ENCODE measurements around the gene OSTC.

OSTC gene

DNA sequence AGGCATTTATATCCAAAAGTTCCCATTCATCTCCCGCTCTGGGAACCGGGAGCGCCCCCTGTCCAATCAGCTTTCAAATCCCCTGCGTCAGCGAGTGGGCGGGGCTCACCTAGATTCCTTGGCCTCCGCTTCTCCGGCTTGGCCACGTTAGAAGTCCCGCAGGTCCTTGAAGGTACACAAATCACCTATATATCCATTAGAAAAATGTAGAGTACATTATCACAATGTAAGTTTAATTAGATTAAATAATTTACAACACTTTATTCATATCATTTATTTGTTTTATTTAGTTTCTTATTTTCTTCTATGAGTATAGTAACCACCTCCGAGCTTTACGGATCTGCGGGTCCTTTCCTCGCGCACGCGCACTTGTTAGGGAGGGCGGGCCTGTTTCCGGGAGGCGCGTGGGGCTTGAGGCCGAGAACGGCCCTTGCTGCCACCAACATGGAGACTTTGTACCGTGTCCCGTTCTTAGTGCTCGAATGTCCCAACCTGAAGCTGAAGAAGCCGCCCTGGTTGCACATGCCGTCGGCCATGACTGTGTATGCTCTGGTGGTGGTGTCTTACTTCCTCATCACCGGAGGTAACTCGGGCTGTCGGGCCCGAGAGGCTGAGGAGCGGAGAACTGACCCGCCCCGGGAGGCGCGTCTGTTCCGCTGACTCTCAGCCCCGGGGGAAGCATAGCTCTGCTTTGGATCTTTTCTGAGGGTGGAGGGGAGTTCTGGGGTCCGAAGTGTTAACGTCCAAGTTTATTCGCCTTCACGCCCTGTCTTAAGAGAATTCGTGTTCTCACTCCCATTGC, at the start of gene OSTC:
Gene OSTC, plus strand, starts transcription at position 388 of the 802 bp plus-strand sequence. Its CDS starts 57 bp downstream, at position 445.
- no peaks in the 10 kb centered on the region for H3K36me3 ChIP-seq (ENCODE audit: control insufficient read depth, insufficient read depth, low read length)
- peak within 1 kb of the TSS; percentile 83 for H3K27ac ChIP-seq (ENCODE audit: low read depth, low read length)
- H3K4me1 ChIP-seq (ENCODE audit: control insufficient read depth, insufficient read depth, low read length) = peaks cover 4% of the 10 kb centered on the region
- peak within 1 kb of the TSS; percentile 95 for H3K9ac ChIP-seq (ENCODE audit: low read length)
- peak within 1 kb of the TSS; percentile 94 for H3K4me3 ChIP-seq (ENCODE audit: low read length)
- H3K27me3 ChIP-seq (ENCODE audit: control insufficient read depth, insufficient read depth, low read length) = no peaks in the 10 kb centered on the region

DNA sequence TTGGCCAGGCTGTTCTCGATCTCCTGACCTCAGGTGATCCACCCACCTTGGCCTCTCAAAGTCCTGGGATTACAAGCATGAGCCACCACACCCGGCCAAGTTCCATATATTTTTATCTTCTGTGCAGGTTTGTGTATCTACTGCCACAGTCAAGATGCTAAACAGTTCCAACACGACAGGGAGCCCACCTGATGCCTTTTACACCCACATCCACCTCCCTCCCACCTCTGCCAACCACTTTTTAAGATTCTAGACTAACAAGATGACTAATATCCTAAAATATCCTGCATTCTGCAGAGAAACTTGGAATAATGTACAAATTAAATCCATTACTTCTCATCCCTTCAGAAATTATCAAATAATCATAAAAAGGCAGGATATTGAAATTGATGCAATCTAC, 49.3 kb upstream of the OSTC start:
- Histone ChIP-seq H3K27ac (ENCODE audit: low read depth, low read length) (no peak overlapping the region), H3K27me3 (ENCODE audit: control insufficient read depth, insufficient read depth, low read length) (no peaks in the 10 kb centered on the region), H3K4me1 (ENCODE audit: control insufficient read depth, insufficient read depth, low read length) (no peaks in the 10 kb centered on the region), H3K36me3 (ENCODE audit: control insufficient read depth, insufficient read depth, low read length) (no peaks in the 10 kb centered on the region), H3K9ac (ENCODE audit: low read length) (no peak overlapping the region), H3K4me3 (ENCODE audit: low read length) (no peak overlapping the region)

DNA sequence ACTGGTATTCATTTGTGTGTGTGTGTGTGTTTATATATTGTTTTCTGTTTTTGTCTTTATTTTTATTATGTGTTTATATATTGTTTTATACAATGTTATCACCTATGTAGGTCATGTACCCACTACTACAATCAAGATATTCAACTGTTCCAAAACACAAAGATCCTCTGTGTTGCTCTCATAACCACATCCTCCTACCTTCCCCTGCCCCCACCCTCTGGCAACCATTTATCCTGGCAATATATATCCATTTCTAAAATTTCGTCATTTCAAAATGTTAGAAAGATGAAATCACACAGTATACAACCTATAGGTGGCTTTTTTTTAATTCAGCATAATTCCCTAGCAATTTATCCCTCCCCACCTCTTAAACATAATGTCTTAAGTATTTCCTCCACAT, 48.9 kb upstream of the OSTC start:
- Histone ChIP-seq H3K9ac (ENCODE audit: low read length) (no peak overlapping the region), H3K36me3 (ENCODE audit: control insufficient read depth, insufficient read depth, low read length) (no peaks in the 10 kb centered on the region), H3K27me3 (ENCODE audit: control insufficient read depth, insufficient read depth, low read length) (no peaks in the 10 kb centered on the region), H3K4me1 (ENCODE audit: control insufficient read depth, insufficient read depth, low read length) (no peaks in the 10 kb centered on the region), H3K4me3 (ENCODE audit: low read length) (no peak overlapping the region), H3K27ac (ENCODE audit: low read depth, low read length) (no peak overlapping the region)

DNA sequence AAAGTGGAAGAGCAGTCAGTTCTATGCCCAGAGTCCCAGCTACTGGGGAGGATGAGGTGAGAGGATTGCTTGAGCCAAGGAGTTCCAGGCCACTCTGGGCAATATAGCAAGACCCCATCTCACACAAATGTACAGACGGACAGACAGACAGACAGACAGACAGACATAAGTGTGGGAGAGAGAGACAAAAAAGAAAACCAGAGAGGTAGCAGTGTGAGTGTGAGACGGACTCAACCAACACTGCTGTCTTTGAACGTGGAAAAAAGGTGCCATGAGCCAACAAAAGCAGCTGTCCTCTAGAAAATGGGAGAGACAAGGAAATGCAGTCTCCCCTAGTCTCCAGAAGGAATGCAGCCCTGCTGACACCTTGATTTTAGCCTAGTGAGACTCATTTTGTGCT, 48.2 kb upstream of the OSTC start:
- no peaks in the 10 kb centered on the region for H3K36me3 ChIP-seq (ENCODE audit: control insufficient read depth, insufficient read depth, low read length)

DNA sequence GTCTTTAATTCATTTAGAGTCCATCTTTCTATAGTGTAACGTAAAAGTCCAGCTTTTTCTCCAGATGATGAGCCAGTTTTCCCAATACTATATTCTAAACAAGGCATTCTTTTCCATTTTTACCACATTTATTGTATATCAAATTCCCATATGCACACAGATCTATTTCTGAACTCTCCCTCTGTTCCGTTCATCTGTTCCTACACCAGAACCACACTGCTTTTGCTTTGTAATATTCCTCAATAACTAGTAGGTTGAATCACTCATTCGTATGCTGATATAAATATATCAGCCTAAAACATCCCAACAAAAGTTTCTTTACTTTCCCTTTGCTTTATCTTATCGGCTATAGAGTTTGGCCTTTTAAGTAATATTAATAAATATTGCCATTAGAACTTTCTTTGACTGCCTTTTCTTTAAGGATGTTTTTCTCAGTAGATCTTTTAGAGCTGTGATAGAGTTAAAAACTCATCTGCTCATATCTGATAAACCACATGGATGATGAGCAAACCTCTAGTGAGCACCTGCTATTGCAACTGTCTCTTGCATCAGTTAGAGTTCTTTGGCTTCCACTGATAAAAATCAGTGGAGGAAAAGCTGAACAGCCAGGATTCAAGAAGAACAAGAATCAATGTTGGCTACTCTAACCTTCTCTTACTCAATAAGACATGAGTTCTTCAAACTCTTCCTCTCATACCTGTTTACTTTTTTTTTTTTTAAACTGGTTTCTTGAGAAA, 43.2 kb upstream of the OSTC start:
- H3K27ac ChIP-seq (ENCODE audit: low read depth, low read length) = no peak overlapping the region

More for the DNA sequence above, 48.2 kb upstream of the OSTC start:
- H3K4me3 ChIP-seq (ENCODE audit: low read length) = no peak overlapping the region
- H3K9ac ChIP-seq (ENCODE audit: low read length) = no peak overlapping the region
- no peak overlapping the region for H3K27ac ChIP-seq (ENCODE audit: low read depth, low read length)
- H3K27me3 ChIP-seq (ENCODE audit: control insufficient read depth, insufficient read depth, low read length) = no peaks in the 10 kb centered on the region
- H3K4me1 ChIP-seq (ENCODE audit: control insufficient read depth, insufficient read depth, low read length) = no peaks in the 10 kb centered on the region

DNA sequence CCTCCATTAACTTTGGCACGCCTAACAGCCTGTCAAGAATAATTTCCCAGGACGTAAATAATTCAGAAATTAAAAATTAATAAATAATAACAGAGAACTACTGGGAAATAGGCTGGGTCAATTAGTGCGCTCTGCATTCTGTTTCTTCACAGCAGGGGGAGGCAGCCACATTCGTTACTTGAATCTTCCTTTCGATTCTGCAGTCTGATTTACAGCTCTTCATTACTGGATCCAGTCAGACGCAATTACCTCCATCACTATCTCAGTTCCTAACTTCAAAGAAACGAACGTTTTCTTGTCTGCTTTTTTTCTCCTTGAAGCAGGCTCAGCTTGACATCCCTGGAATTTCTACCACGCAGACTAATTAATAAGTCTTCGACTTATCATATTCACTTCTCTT, 39.0 kb upstream of the OSTC start:
- Histone ChIP-seq H3K36me3 (ENCODE audit: control insufficient read depth, insufficient read depth, low read length) (no peaks in the 10 kb centered on the region), H3K27ac (ENCODE audit: low read depth, low read length) (no peak overlapping the region), H3K4me3 (ENCODE audit: low read length) (no peak overlapping the region), H3K9ac (ENCODE audit: low read length) (no peak overlapping the region), H3K27me3 (ENCODE audit: control insufficient read depth, insufficient read depth, low read length) (no peaks in the 10 kb centered on the region), H3K4me1 (ENCODE audit: control insufficient read depth, insufficient read depth, low read length) (no peaks in the 10 kb centered on the region)

More for the DNA sequence above, 43.2 kb upstream of the OSTC start:
- Histone ChIP-seq H3K4me3 (ENCODE audit: low read length) (no peak overlapping the region), H3K4me1 (ENCODE audit: control insufficient read depth, insufficient read depth, low read length) (no peaks in the 10 kb centered on the region), H3K27me3 (ENCODE audit: control insufficient read depth, insufficient read depth, low read length) (no peaks in the 10 kb centered on the region), H3K9ac (ENCODE audit: low read length) (no peak overlapping the region), H3K36me3 (ENCODE audit: control insufficient read depth, insufficient read depth, low read length) (no peaks in the 10 kb centered on the region)

DNA sequence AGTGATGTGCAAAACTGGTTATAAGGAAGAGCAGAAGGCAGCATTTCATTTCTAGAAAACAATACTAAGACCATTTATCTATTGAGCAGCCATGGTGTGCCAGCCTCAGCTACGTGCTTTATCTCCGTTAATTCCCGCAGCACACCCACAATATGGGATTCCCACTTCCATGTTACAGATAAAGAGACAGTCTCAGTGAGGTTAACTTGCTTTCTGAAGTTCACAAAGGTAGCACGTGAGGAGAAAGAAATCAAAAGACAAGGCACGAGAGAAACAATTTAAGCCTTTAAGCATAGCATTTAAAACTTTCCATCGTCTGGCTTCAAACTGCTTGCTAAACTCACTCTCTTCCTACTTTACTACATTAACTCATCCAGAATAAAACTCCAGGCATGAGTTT, 38.0 kb upstream of the OSTC start:
- Histone ChIP-seq H3K36me3 (ENCODE audit: control insufficient read depth, insufficient read depth, low read length) (no peaks in the 10 kb centered on the region), H3K4me1 (ENCODE audit: control insufficient read depth, insufficient read depth, low read length) (no peaks in the 10 kb centered on the region), H3K27ac (ENCODE audit: low read depth, low read length) (no peak overlapping the region), H3K27me3 (ENCODE audit: control insufficient read depth, insufficient read depth, low read length) (no peaks in the 10 kb centered on the region), H3K9ac (ENCODE audit: low read length) (no peak overlapping the region), H3K4me3 (ENCODE audit: low read length) (no peak overlapping the region)

DNA sequence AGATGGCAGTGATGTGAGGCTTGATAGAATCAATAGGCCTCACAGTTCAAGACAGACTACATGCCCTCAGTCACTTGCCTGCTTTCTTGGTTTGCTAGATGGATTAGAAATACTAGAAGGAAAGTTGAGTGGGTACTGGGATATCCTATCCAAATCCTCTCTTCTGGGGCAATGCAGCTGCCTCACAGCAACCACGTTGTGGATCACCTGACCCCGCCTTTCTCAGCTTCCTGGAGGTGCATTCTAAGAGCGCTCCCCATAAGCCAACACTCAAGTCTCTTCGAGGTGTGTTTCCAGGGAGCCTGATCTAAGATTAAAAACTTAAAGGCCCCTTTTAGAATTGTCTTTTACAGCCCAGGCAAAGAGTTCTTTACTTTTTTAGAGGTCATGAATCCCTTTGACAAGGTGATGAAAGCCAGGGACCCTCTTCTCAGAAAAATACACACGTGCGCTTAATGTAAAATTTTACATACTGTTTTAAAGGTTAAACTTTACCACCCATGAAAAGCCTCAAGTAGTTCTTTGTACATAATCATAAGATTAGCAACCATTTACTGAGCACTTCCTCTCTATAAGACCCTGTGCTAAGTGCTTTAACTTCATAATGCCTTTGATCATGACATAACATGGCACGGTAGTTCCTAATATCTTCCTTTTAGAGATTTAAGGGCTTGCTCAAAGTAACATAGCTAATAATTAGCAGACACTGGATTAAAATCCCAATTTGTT, 30.9 kb upstream of the OSTC start:
- no peak overlapping the region for H3K9ac ChIP-seq (ENCODE audit: low read length)
- peak overlapping the region; percentile 66 for H3K4me3 ChIP-seq (ENCODE audit: low read length)
- no peaks in the 10 kb centered on the region for H3K27me3 ChIP-seq (ENCODE audit: control insufficient read depth, insufficient read depth, low read length)
- H3K4me1 ChIP-seq (ENCODE audit: control insufficient read depth, insufficient read depth, low read length) = peaks cover 3% of the 10 kb centered on the region
- peaks cover 14% of the 10 kb centered on the region for H3K36me3 ChIP-seq (ENCODE audit: control insufficient read depth, insufficient read depth, low read length)
- H3K27ac ChIP-seq (ENCODE audit: low read depth, low read length) = peak overlapping the region; percentile 67

DNA sequence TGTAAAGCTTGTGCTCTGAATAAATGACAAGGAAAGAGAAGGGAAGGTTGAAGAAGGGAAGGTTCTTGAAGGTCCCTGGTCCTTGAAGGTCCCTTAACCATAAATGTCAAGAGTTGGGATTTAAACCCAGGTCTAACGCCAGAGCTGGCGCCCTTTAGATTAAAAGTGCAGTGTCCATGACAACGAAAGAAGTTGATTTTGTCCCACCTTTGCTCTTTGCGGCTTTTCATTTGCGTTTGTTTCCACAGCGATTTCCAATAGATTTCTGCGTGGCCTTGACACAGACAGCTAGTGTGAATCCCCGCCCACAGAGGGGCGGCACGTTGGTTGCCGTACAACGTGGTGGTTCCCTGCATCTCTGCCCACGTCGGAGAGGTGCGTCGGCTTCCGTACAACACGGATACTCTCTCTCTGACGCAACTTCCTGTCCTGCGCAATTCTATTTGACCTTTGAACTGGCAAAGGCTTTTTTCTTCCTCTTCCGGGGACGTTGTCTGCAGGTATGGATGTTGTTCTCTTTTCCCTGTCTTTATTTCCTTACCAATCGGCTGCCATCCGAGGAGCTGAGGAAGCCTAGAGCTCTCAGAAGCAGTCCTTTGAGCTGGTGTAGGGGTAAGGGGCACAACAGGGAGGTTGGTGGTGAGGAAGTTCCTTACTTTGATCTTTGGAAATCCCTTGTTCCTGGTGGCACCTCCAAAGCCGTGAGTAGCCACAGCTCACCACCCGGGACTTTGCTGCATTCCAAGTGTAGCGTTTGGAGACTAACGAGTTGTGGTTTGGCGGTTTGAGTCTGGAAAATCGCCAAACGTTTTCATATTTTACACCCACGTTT, 30.1 kb upstream of the OSTC start, which contains the start of gene RPL34:
Gene RPL34, plus strand, starts transcription at position 476 of the 832 bp plus-strand sequence. CDS start 1,384 bp downstream, outside the sequence.
- Histone ChIP-seq H3K27ac (ENCODE audit: low read depth, low read length) (peak within 1 kb of the TSS; percentile 87), H3K9ac (ENCODE audit: low read length) (peak within 1 kb of the TSS; percentile 91), H3K4me1 (ENCODE audit: control insufficient read depth, insufficient read depth, low read length) (peaks cover 3% of the 10 kb centered on the region), H3K36me3 (ENCODE audit: control insufficient read depth, insufficient read depth, low read length) (peaks cover 14% of the 10 kb centered on the region), H3K4me3 (ENCODE audit: low read length) (peak within 1 kb of the TSS; percentile 100), H3K27me3 (ENCODE audit: control insufficient read depth, insufficient read depth, low read length) (no peaks in the 10 kb centered on the region)

DNA sequence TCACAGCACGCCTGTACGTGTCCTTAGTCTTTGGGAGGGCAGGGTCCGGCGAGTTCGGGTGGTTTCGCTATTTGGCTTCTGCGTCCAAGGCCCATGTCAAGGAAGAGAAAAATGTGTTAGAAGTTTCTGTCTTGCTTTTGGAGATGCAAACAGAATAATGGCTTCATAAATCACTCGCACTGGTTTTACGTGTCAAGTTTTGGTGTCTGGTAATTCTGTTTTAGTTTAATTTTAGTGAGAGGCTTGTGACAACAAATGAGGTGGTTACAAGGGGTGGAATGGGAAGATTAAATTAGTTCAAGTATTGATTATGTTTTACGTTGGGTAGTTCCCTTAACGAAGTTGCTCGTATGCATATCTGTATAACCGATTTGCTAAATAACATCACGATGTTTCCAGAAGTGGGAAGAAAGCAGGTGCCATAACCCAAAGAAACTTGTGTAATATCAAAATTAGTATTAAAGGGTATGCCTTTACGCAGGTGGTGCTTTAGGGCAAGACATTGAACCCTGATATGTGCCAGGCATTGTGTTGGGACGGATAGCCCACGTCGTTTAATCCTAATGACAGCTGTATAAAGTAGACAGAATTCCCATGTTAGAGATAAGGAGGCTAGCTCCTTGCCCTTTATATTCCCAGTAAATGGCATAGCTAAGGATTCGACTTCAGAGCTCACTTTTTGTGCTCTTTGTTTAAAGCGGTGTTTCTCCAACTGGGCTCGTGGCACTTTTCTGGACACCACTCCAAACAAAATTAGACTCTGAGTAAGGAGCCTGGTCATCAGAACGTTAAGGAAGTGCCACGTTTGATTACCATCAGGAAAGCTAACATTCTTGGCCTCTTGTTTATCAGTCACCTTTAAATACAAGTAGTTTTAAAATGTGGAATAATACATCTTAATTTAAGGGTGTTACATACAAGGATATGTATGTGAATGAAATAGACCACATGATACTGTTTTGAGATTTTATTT, 29.2 kb upstream of the OSTC start:
- Histone ChIP-seq H3K27ac (ENCODE audit: low read depth, low read length) (peak overlapping the region; percentile 87), H3K27me3 (ENCODE audit: control insufficient read depth, insufficient read depth, low read length) (no peaks in the 10 kb centered on the region), H3K4me1 (ENCODE audit: control insufficient read depth, insufficient read depth, low read length) (peaks cover 3% of the 10 kb centered on the region), H3K36me3 (ENCODE audit: control insufficient read depth, insufficient read depth, low read length) (peaks cover 22% of the 10 kb centered on the region), H3K9ac (ENCODE audit: low read length) (peak overlapping the region; percentile 91), H3K4me3 (ENCODE audit: low read length) (peak overlapping the region; percentile 100)

DNA sequence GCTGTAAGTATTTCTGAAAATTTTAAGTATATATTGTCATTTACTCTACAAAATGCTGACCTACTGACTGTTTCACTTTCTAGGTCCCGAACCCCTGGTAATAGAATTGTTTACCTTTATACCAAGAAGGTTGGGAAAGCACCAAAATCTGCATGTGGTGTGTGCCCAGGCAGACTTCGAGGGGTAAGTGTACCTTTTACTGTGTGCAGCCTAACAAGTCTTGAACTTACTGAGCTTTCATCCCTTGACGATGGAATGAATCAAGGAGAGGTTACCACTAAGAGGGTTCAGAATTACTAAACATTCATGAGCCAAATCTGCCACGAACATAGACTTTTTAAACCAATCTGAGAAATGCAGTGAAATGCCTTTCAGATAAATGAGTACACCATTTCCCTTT, 28.4 kb upstream of the OSTC start:
- peaks cover 3% of the 10 kb centered on the region for H3K4me1 ChIP-seq (ENCODE audit: control insufficient read depth, insufficient read depth, low read length)

More for the DNA sequence above, 28.4 kb upstream of the OSTC start:
- Histone ChIP-seq H3K36me3 (ENCODE audit: control insufficient read depth, insufficient read depth, low read length) (peaks cover 27% of the 10 kb centered on the region), H3K4me3 (ENCODE audit: low read length) (no peak overlapping the region), H3K27ac (ENCODE audit: low read depth, low read length) (no peak overlapping the region), H3K9ac (ENCODE audit: low read length) (no peak overlapping the region), H3K27me3 (ENCODE audit: control insufficient read depth, insufficient read depth, low read length) (no peaks in the 10 kb centered on the region)

Measured in rectal smooth muscle tissue (tissue), 1 donor.